HT-29 (cell line): ENCODE data around the gene PTPN2. TPM values are rescaled to one million over a fixed set of nuclear protein-coding genes. Genes with fewer than 3 reads are reported as not detected.

Source experiments
- DNase-seq: peaks from one replicate; pipeline ENCODE4 v3.0.0-alpha.2; 2015; ENCODE audit warnings: low spot score
- total RNA-seq: library from RNA; depleted of rRNA; stranded (reverse); fragments of >200 nt; shearing (Covaris generic); gene quantifications from 2 replicates; pipeline ENCODE4 v1.2.3, GENCODE V29; 2014

PTPN2 gene
- total RNA-seq, 1 experiment from 2014 or later: 27.7 TPM

GRCh38 chr18:12857991-12858544 lies 26.0 kb downstream of the PTPN2 start:
- DNase-seq: no peak

GRCh38 chr18:12857215-12857905 lies 26.7 kb downstream of the PTPN2 start:
- no peak for DNase-seq

GRCh38 chr18:12855916-12856315 lies 28.1 kb downstream of the PTPN2 start:
- no peak for DNase-seq

- no peak for DNase-seq
These were observed 31.3 kb downstream of the PTPN2 start for GRCh38 chr18:12852566-12853315.

GRCh38 chr18:12851716-12852115 lies 32.3 kb downstream of the PTPN2 start:
- DNase-seq: no peak

GRCh38 chr18:12849548-12849947 lies 34.5 kb downstream of the PTPN2 start:
- peak; percentile 22 for DNase-seq

GRCh38 chr18:12848405-12848804 lies 35.6 kb downstream of the PTPN2 start:
- no peak for DNase-seq

- no peak for DNase-seq
These were observed 39.6 kb downstream of the PTPN2 start for GRCh38 chr18:12844391-12844790.

- no peak for DNase-seq
These were observed 40.4 kb downstream of the PTPN2 start for GRCh38 chr18:12843420-12844350.

GRCh38 chr18:12842459-12843380 lies 41.3 kb downstream of the PTPN2 start:
- DNase-seq: no peak

GRCh38 chr18:12841070-12841469 lies 43.0 kb downstream of the PTPN2 start:
- DNase-seq: no peak

- no peak for DNase-seq
These were observed 43.7 kb downstream of the PTPN2 start for GRCh38 chr18:12840382-12840781.

GRCh38 chr18:12839526-12840196 lies 44.4 kb downstream of the PTPN2 start:
- peak; percentile 19 for DNase-seq

- peak; percentile 63 for DNase-seq
These were observed 44.9 kb downstream of the PTPN2 start for GRCh38 chr18:12839057-12839525.

- DNase-seq: peak; percentile 93
These were observed 45.8 kb downstream of the PTPN2 start for GRCh38 chr18:12838178-12838634.

GRCh38 chr18:12837747-12838146 lies 46.3 kb downstream of the PTPN2 start:
- no peak for DNase-seq

- DNase-seq: no peak
These were observed 47.5 kb downstream of the PTPN2 start for GRCh38 chr18:12836551-12836950.

GRCh38 chr18:12828116-12829051 lies 55.7 kb downstream of the PTPN2 start:
- no peak for DNase-seq

GRCh38 chr18:12827588-12827987 lies 56.4 kb downstream of the PTPN2 start:
- no peak for DNase-seq
